Smooth muscle cell (in vitro differentiated cells): ENCODE data around the gene PPIP5K1. TPM values are rescaled to one million over a fixed set of nuclear protein-coding genes. Genes with fewer than 3 reads are reported as not detected.

Source experiments
- DNase-seq: peaks from one replicate; lab custom pipeline; 2025; ENCODE audit not compliant: unreplicated experiment; lab: John Stamatoyannopoulos, UW
- H2AFZ ChIP-seq: fragments of 200-600 bp; sonication (generic); 2 replicates; pipeline ENCODE4 v1.6.0; 2016; ENCODE audit warnings: antibody characterized with exemption, low read depth, mild to moderate bottlenecking
- H3F3A ChIP-seq: fragments of 200-600 bp; sonication (generic); 2 replicates; pipeline ENCODE4 v1.6.0; 2017; ENCODE audit warnings: antibody characterized with exemption, low read depth
- H3K27ac ChIP-seq: fragments of 200-600 bp; sonication (generic); 2 replicates; pipeline ENCODE4 v1.5.1; 2016; ENCODE audit warnings: low read depth, mild to moderate bottlenecking
- H3K27me3 ChIP-seq: fragments of 200-600 bp; sonication (generic); 2 replicates; pipeline ENCODE4 v1.6.1; 2016; ENCODE audit warnings: low read depth, mild to moderate bottlenecking
- H3K36me3 ChIP-seq: fragments of 200-600 bp; sonication (generic); 2 replicates; pipeline ENCODE4 v1.5.1; 2016; ENCODE audit warnings: low read depth
- H3K4me1 ChIP-seq: fragments of 200-600 bp; sonication (generic); 2 replicates; pipeline ENCODE4 v1.5.1; 2016; ENCODE audit warnings: low read depth
- H3K4me2 ChIP-seq: fragments of 200-600 bp; sonication (generic); 2 replicates; pipeline ENCODE4 v1.6.0; 2016; ENCODE audit warnings: mild to moderate bottlenecking
- H3K4me3 ChIP-seq: fragments of 200-600 bp; sonication (generic); 2 replicates; pipeline ENCODE4 v1.5.1; 2016; ENCODE audit warnings: mild to moderate bottlenecking
- H3K79me2 ChIP-seq: fragments of 200-600 bp; sonication (generic); 2 replicates; pipeline ENCODE4 v1.6.0; 2016; ENCODE audit warnings: low read depth, mild to moderate bottlenecking
- H3K9ac ChIP-seq: fragments of 200-600 bp; sonication (generic); 2 replicates; pipeline ENCODE4 v1.6.0; 2016; ENCODE audit warnings: low read depth
- H3K9me3 ChIP-seq: fragments of 200-600 bp; sonication (generic); replicated peaks from 2 replicates; pipeline ENCODE4 v1.5.1; 2016; ENCODE audit warnings: low read depth
- H4K20me1 ChIP-seq: fragments of 200-600 bp; sonication (generic); 2 replicates; pipeline ENCODE4 v1.6.0; 2016; ENCODE audit warnings: low read depth
- CTCF ChIP-seq: fragments of 200-600 bp; sonication (generic); IDR thresholded peaks from 2 replicates; pipeline ENCODE4 v1.5.1; 2017; ENCODE audit warnings: borderline replicate concordance, mild to moderate bottlenecking, antibody characterized with exemption; ENCODE audit not compliant: insufficient read depth, poor library complexity, severe bottlenecking
- WGBS: methylation state at CpG from one replicate; pipeline ENCODE4 v1.1.7; 2016; ENCODE audit warnings: low lambda C conversion rate; 5-methylcytosine and 5-hydroxymethylcytosine counted together
- polyA plus RNA-seq: library from polyadenylated mRNA; unstranded; fragments of >200 nt; fragmentation: Nextera tagmentation; extraction: Ambion mirVana; gene quantifications from 2 replicates; pipeline ENCODE4 v1.2.1, GENCODE V29; 2016
- total RNA-seq: library from RNA; depleted of rRNA; stranded (reverse); fragments of >200 nt; gene quantifications from 2 replicates; pipeline ENCODE4 v1.2.3, GENCODE V29; 2014

PPIP5K1 gene
- total and polyA plus RNA-seq, 2 experiments from 2014 or later, result 4.8 to 14.5 TPM

- TF ChIP-seq CTCF, result no peak
- 2% methylated on average over 44 of the region's 54 CpGs for WGBS
- Histone ChIP-seq H3K4me2 (peak within 1 kb of the TSS; percentile 95), H3K4me1 (peaks cover 5% of the 10 kb centered on the region), H3F3A (no peaks in the 10 kb centered on the region), H3K4me3 (peak within 1 kb of the TSS; percentile 93), H4K20me1 (peaks cover 22% of the 10 kb centered on the region), H3K9ac (peak within 1 kb of the TSS; percentile 96), H3K9me3 (no peaks in the 10 kb centered on the region), H2AFZ (peak within 1 kb of the TSS; percentile 95), H3K27me3 (no peaks in the 10 kb centered on the region), H3K36me3 (no peaks in the 10 kb centered on the region), H3K79me2 (peaks cover 42% of the 10 kb centered on the region), H3K27ac (peak within 1 kb of the TSS; percentile 90)
- DNase-seq, result peak; percentile 71
Observed at GRCh38 chr15:43492673-43493601, 97.1 kb downstream of the PPIP5K1 start, which contains the start of gene TP53BP1. TP53BP1 (minus strand) TSS chr15:43493156; CDS start chr15:43493043, 113 bp downstream.

- Histone ChIP-seq H3K9ac (peak overlapping the region; percentile 96), H3F3A (no peaks in the 10 kb centered on the region), H3K36me3 (no peaks in the 10 kb centered on the region), H3K27ac (peak overlapping the region; percentile 90), H3K27me3 (no peaks in the 10 kb centered on the region), H2AFZ (peak overlapping the region; percentile 76), H3K4me1 (peaks cover 5% of the 10 kb centered on the region), H3K4me3 (peak overlapping the region; percentile 93), H3K4me2 (peak overlapping the region; percentile 95), H3K9me3 (no peaks in the 10 kb centered on the region), H4K20me1 (peaks cover 28% of the 10 kb centered on the region), H3K79me2 (peaks cover 44% of the 10 kb centered on the region)
- WGBS, result 11% methylated on average over 7 of the region's 7 CpGs
- no peak for DNase-seq
- no peak for TF ChIP-seq CTCF
Observed at GRCh38 chr15:43492266-43492665, 97.7 kb downstream of the PPIP5K1 start.

GRCh38 chr15:43489191-43489590 is 100.8 kb downstream of the PPIP5K1 start:
- Histone ChIP-seq H3K79me2 (peaks cover 60% of the 10 kb centered on the region), H3K36me3 (no peaks in the 10 kb centered on the region), H3K27ac (no peak overlapping the region), H3K9me3 (no peaks in the 10 kb centered on the region), H4K20me1 (peaks cover 56% of the 10 kb centered on the region), H2AFZ (no peak overlapping the region), H3K9ac (no peak overlapping the region), H3F3A (no peaks in the 10 kb centered on the region), H3K4me1 (peaks cover 5% of the 10 kb centered on the region), H3K4me2 (no peak overlapping the region), H3K4me3 (no peak overlapping the region), H3K27me3 (no peaks in the 10 kb centered on the region)
- no peak for TF ChIP-seq CTCF
- 33% methylated on average over 1 of the region's 1 CpG for WGBS
- DNase-seq, result no peak

GRCh38 chr15:43488790-43489189 is 101.2 kb downstream of the PPIP5K1 start:
- Histone ChIP-seq H3K4me2 (no peak overlapping the region), H3K36me3 (no peaks in the 10 kb centered on the region), H3K27ac (no peak overlapping the region), H3K27me3 (no peaks in the 10 kb centered on the region), H3K79me2 (peaks cover 62% of the 10 kb centered on the region), H3F3A (no peaks in the 10 kb centered on the region), H2AFZ (no peak overlapping the region), H3K4me1 (peaks cover 4% of the 10 kb centered on the region), H3K9ac (no peak overlapping the region), H4K20me1 (peaks cover 60% of the 10 kb centered on the region), H3K9me3 (no peaks in the 10 kb centered on the region), H3K4me3 (no peak overlapping the region)
- DNase-seq, result no peak
- TF ChIP-seq CTCF, result no peak
- WGBS, result 97% methylated on average over 3 of the region's 3 CpGs
